Right kidney (tissue), 1 donor: ENCODE results near the gene FHOD1.

Source experiments
- DNase-seq: peaks from one replicate; pipeline ENCODE4 v3.0.0-alpha.2; 2016

FHOD1 gene

DNA sequence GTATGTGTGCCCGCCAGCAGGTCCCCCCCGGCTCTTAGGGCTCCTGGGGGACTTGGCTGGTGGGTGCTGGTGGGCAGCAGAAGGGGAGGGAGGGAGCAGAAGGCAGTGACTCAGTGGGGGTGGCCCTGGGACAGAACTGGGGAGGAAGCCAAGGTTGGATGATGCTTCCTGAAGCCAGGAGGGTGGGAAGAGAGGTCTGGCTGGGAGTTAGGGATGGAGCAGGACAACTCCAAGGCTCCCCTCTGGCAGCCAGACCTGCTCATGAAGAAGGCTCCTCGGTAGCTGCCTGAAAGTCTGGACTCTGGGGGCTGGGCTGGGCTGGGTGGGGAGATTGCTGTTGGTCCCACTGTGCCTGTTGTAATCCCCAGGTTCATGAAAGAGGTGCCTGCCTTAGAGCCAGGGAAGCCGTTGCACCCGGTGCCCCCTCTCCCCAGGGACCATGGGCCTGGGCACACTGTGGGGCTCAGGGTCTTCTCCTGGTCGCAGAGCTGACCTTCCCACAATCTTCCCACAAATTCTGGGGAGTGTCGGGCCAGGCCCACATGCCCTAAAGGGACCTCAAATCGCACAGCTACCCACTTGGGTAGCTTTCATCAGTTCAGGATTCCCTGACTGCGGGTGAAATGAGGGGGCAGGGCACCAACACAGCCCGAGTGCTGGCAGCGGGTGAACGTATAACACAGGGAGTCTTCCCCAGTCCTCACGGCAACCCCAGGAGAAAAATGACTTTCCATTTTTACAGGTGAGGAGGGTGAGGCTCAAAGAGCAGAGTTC, 30.9 kb upstream of the FHOD1 start:
- no peak for DNase-seq

GRCh38 chr16:67277294-67277998, 30.2 kb upstream of the FHOD1 start:
- DNase-seq = no peak

DNA sequence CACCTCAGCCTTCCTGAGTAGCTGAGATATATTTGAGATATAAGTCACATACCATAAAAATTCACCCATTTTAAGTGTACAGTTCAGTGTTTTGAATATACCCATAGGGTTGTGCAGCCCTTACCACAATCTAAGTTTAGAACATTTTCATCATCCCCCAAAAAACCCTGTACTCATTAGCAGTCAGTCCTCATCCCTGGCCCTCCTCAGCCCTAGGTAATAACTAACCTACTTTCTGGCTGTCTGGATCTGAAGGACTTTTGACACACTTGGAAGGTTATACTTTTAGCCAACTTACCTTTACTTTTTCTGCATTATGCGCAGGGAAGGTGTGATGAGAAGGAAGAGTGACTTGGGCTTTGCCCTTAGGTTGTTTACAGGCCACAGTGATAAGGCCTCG, 28.0 kb upstream of the FHOD1 start:
- no peak for DNase-seq

DNA sequence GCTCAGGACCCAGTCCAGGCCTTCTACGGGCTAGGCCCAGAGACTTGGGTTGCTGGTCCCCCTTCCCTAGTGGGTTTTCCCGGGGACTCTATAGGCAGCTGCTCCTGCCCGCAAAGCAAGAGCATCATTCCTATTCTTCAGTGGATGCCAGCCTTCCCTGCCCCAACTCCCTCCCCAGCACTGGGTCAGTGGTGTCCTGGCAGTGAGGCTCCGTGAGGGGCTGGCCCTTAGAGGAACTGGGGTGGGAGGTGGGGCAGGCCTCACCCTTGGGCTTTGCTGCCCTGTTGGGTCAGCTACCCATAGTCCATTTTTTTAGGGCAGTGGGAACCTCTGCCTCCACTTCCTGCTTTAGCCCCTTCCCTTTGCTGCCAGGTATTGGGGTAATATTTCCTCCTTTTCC, 24.2 kb upstream of the FHOD1 start:
- DNase-seq = no peak

- DNase-seq = no peak
Observed at GRCh38 chr16:67270931-67271338, 23.7 kb upstream of the FHOD1 start.

DNA sequence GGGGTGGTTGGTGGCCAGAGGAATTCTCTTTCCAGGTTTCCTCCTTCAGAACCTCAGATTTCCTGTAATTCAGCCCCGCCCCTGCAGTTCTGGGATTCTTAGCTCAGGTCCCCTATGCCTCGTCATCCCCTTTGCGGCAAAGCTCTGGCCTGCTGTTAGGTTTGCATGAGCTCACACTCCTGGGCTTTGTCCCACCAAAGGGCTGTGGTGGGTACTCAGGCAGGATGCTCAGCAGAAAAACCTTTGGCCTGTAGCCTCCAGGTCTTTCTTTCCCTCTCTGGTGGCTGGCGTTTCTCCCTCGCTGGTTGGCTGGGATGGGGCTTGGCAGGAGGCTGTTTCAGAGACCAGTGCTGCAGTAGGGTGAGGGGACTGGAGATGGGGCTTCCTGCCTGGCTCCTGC, 22.5 kb upstream of the FHOD1 start:
- no peak for DNase-seq

GRCh38 chr16:67268136-67268579, 20.9 kb upstream of the FHOD1 start:
- DNase-seq = no peak

- no peak for DNase-seq
Observed at GRCh38 chr16:67265834-67266233, 18.6 kb upstream of the FHOD1 start.

GRCh38 chr16:67264866-67265265, 17.6 kb upstream of the FHOD1 start:
- DNase-seq = no peak

DNA sequence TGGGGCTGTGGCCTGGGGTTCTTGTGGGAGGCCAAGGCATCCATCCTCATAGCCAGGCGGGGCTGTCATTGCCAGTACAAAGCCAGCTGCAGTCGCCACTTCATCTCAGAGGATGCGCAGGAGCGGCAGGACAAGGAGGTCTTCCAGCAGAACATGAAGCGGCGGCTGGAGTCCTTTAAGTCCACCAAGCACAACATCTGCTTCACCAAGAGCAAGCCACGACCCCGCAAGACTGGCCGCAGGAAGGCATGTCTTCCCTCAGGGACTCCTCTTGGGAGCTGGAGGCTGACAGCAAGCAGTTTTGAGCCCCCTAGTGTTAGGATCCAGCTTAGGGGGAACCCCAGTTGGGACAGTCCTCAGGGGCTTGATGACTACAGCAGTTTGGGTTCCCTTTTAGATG, 17.0 kb upstream of the FHOD1 start:
- no peak for DNase-seq

DNA sequence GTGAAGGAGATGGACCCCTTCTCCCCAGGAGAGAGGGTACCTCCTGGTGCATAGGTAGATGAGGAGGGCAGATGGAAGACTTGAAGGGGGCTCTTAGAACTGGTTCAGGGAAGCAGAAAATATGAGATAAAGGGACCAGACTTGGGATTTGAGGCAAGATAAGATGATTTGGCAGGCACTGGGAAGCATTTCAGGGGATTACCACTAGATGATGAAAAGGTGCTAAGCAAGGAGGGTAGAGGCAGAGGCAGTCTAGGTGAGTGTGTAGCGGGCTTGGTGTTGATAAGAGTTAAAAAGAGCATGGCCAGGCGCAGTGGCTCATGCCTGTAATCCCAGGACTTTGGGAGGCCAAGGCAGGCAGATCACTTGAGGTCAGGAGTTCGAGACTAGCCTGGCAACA, 15.9 kb upstream of the FHOD1 start:
- DNase-seq = no peak

DNA sequence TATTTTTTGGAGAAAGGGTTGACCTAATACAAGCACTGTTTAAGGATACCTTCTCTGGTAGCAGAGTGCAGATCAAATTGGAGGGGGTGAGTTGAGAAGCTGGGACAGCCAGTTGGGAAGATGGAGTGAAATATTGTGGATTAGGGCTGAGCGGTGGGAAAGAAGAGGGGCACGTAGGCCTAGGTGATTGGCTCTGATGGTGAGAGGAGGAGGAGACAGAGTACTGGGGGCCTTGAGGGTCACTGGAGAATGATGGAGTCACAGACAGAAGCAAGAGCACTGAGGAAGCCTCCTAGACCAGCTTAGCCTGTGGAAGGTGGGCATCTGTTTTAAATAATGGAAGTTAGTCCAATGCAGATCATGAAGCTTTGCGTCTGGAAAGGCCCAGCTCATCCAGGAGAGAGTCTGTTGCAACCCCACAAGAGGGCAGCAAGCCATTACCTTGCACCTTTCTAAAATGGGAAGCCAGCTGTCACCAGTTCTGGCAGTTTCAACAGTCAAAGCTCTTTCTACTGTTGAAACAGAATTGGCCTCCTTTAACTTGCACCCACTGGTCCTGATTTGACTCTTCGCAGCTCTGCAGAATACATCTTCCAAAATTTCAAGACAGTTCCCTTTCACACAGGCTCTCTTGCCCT, 13.3 kb upstream of the FHOD1 start:
- no peak for DNase-seq

- no peak for DNase-seq
Observed at GRCh38 chr16:67259705-67260104, 12.4 kb upstream of the FHOD1 start.

- DNase-seq = no peak
Observed at GRCh38 chr16:67258161-67258835, 11.0 kb upstream of the FHOD1 start.

DNA sequence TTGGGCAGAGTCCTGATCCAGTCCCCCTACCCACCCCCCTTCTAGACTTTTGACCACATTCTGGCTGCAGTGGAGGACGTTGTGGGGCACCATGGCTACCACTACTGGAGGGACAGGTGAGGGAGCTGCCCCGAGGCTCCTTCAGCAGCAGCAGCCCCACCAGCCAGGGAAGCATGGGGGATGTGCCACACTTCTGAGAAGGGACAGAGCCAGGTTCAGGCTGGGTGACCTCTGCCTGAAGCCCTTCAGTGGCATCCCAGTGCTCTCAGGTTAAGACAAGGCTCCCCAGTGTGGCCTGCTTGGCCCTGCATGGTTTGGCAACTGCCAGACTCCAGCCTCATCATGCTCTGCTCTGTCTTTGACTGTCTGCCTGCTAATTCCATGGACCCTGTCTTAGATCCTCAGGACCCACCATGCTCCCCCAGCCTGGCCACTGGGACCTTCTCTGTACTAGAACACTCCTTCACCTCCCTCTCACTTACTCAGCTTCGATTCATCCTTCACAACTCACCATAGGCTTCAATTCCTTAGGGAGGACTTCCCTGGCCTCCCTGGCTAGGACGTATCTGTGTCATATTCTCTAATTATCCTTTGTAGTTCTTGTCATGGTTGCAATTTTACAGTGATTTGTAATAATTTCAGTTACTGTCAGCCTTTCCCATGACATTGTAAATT, 10.3 kb upstream of the FHOD1 start:
- DNase-seq = no peak

DNA sequence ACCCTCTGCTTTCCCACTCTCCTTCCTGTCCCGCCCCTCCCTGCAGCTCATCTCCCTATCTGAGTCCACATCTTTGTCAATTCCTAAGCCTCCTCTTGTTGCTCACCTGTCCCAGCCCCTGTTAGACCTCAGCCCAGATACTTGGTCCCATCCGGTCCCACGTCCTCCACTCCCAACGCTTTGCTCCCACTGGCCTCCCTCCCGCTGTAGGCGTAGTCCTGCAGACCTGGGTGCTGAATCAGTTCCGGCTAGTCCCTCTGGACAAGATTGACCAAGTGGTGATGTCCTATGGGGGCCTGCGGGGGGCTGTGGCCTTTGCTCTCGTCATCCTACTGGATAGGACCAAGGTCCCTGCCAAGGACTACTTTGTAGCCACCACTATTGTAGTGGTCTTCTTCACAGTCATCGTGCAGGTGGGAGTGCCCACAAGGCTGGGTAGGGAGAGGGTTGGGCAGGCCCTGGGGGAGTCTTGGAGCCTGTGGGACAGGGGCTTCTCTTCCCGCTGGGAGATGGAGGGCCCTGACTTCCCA, 9.5 kb upstream of the FHOD1 start:
- no peak for DNase-seq

DNA sequence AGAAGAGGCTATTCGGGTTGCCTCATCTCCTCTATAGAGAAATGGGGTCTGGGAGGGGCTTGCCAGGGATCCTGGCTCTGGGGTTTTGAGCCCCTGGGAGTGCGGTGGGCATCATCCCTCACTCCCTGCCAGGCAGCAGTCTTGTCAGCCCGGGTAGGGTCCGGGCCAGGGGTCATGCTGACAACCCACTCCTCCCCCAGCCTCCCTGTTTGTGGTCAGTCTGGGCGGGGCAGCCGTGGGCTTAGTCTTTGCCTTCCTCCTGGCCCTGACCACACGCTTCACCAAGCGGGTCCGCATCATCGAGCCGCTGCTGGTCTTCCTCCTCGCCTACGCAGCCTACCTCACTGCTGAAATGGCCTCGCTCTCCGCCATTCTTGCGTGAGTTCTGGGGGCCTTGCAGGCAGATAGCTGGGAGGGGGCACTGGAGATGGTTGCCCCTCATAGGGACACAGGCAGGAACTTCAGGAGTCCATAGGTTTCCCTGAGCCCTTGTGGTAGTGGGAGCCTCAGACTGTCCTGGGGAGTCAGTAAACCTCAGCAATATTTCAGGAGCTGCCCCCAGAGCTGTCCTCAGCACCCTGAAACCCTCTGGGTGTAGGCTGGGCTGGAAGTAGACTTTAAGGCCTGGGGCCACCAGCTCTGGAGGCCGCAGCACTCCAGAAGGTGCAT, 8.4 kb upstream of the FHOD1 start:
- DNase-seq = no peak

DNA sequence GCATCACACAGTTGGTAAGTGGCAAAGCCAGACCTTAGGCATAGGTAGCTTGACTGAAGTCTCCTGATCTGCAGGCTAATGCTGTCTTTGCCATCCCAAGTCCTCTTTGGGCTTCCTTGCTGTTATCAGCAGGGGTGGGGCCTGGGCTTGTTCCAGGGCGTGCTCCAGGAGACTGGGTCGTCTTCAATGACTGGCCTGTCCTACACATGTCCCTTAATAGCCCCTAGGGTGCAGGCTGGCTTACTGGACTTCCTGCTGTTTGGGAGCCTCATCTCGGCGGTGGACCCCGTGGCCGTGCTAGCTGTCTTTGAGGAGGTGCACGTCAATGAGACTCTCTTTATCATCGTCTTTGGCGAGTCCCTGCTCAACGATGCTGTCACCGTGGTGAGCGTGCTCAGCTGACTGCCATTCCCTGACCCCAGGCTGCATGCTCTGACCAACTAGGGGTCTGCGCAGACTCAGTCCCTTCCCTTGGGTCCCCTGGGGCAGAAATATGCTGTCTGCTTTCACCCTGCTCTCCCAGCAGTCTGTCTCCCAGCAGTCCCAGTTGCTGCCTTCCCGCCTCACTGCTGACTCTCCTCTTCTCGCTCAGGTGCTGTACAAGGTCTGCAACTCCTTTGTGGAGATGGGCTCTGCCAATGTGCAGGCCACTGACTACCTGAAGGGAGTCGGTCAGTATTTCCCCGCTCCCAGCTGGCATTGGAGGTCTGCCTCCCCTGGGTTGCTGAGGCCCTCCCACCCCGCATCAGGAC, 7.7 kb upstream of the FHOD1 start:
- no peak for DNase-seq

GRCh38 chr16:67252609-67253497, 5.6 kb upstream of the FHOD1 start:
- no peak for DNase-seq

GRCh38 chr16:67250045-67250327, 2.7 kb upstream of the FHOD1 start:
- no peak for DNase-seq
